PFSK-1 (cell line): ENCODE measurements around the gene ZNF343.

Experiments used
- FOXP2 ChIP-seq: optimal IDR thresholded peaks from 2 replicates; pipeline ENCODE3; 2011; ENCODE audit warnings: borderline replicate concordance, control low read depth, inconsistent platforms; ENCODE audit not compliant: insufficient read depth; ENCODE audit errors: extremely low read length, extremely low read depth
- POLR2AphosphoS5 ChIP-seq: IDR thresholded peaks from 2 replicates; pipeline ENCODE4 v1.6.1; 2012; ENCODE audit warnings: low read depth, mild to moderate bottlenecking, control low read depth, low read length, moderate library complexity
- REST ChIP-seq, 2 experiments: IDR thresholded peaks; 2 replicates each; pipeline versions ENCODE4 v1.6.1 to v1.8.0; 2011 to 2012; ENCODE audit warnings: low read depth in 2 of 2, low read length in 2 of 2, control low read depth in 1 of 2, inconsistent platforms in 1 of 2, mild to moderate bottlenecking in 1 of 2, moderate library complexity in 1 of 2; ENCODE audit not compliant: insufficient read depth in 1 of 2
- SIN3A ChIP-seq: IDR thresholded peaks from 2 replicates; pipeline ENCODE4 v1.6.1; 2012; ENCODE audit warnings: mild to moderate bottlenecking, low read length, moderate library complexity, borderline replicate concordance; ENCODE audit not compliant: insufficient read depth
- TAF1 ChIP-seq: IDR thresholded peaks from 2 replicates; pipeline ENCODE4 v1.6.1; 2012; ENCODE audit warnings: low read length, control low read depth, borderline replicate concordance; ENCODE audit not compliant: insufficient read depth

Gene ZNF343

GRCh38 chr20:2465100-2465499 lies 43.6 kb downstream of the ZNF343 start:
- no peak for TF ChIP-seq FOXP2
- TF ChIP-seq REST (IDR thresholded peaks at IDR 0.05; ENCODE audit: insufficient read depth in 1 of 2, low read depth in 2 of 2, low read length in 2 of 2): no peak
- TF ChIP-seq SIN3A: no peak

- TF ChIP-seq TAF1 (no peak), POLR2AphosphoS5 (0 out of 2 replicates have a peak, but pooled peaks have one; percentile 7)
These were observed 44.9 kb downstream of the ZNF343 start for GRCh38 chr20:2463616-2464365.

- TF ChIP-seq TAF1 (no peak), REST (IDR thresholded peaks at IDR 0.05; ENCODE audit: insufficient read depth in 1 of 2, low read depth in 2 of 2, low read length in 2 of 2) (no peak), SIN3A (no peak), FOXP2 (no peak), POLR2AphosphoS5 (no peak; the same call in 1 of the 2 replicates)
These were observed 46.2 kb downstream of the ZNF343 start for GRCh38 chr20:2462484-2462883.

- no peak for TF ChIP-seq POLR2AphosphoS5
- no peak for TF ChIP-seq FOXP2
- TF ChIP-seq SIN3A: no peak
- TF ChIP-seq TAF1: no peak
- TF ChIP-seq REST (IDR thresholded peaks at IDR 0.05; ENCODE audit: insufficient read depth in 1 of 2, low read depth in 2 of 2, low read length in 2 of 2): no peak
These were observed 47.8 kb downstream of the ZNF343 start for GRCh38 chr20:2460752-2461424.

GRCh38 chr20:2459981-2460751 lies 48.5 kb downstream of the ZNF343 start:
- TF ChIP-seq REST (IDR thresholded peaks at IDR 0.05; ENCODE audit: insufficient read depth in 1 of 2, low read depth in 2 of 2, low read length in 2 of 2) (no peak), FOXP2 (no peak), TAF1 (no peak), SIN3A (no peak), POLR2AphosphoS5 (no peak; the same call in 1 of the 2 replicates)
